Parathyroid adenoma (tissue), 2 donors: Measurements from ENCODE around the gene CAMTA1.

ENCODE experiments used
- H2AFZ ChIP-seq: fragments of 300-600 bp; sonication (generic); one replicate; pipeline ENCODE4 v1.7.0; 2017; ENCODE audit warnings: antibody characterized with exemption, mild to moderate bottlenecking
- H3K27ac ChIP-seq: fragments of 300-600 bp; sonication (generic); one replicate; pipeline ENCODE4 v1.7.0; 2017
- H3K27me3 ChIP-seq: fragments of 300-600 bp; sonication (generic); one replicate; pipeline ENCODE4 v1.7.0; 2017; ENCODE audit warnings: low read length; ENCODE audit not compliant: control insufficient read depth, insufficient read depth
- H3K36me3 ChIP-seq: fragments of 300-600 bp; sonication (generic); one replicate; pipeline ENCODE4 v1.7.0; 2017; ENCODE audit warnings: low read length; ENCODE audit not compliant: control insufficient read depth, insufficient read depth
- H3K4me1 ChIP-seq: fragments of 300-600 bp; sonication (generic); one replicate; pipeline ENCODE4 v1.7.0; 2017; ENCODE audit warnings: control low read depth
- H3K4me2 ChIP-seq: fragments of 300-600 bp; sonication (generic); one replicate; pipeline ENCODE4 v1.7.0; 2017; ENCODE audit warnings: low read length
- H3K4me3 ChIP-seq: fragments of 300-600 bp; sonication (generic); one replicate; pipeline ENCODE4 v1.7.0; 2017; ENCODE audit warnings: low read depth, low read length
- H3K79me2 ChIP-seq: fragments of 300-600 bp; sonication (generic); one replicate; pipeline ENCODE4 v1.7.0; 2017; ENCODE audit warnings: control low read depth
- H3K9ac ChIP-seq: fragments of 300-600 bp; sonication (generic); one replicate; pipeline ENCODE4 v1.7.0; 2017; ENCODE audit warnings: mild to moderate bottlenecking
- H3K9me3 ChIP-seq: fragments of 300-600 bp; sonication (generic); one replicate; pipeline ENCODE4 v1.7.0; 2017; ENCODE audit warnings: low read length; ENCODE audit not compliant: control insufficient read depth
- CTCF ChIP-seq: fragments of 300-600 bp; sonication (generic); IDR thresholded peaks from one replicate; pipeline ENCODE4 v1.7.0; 2017; ENCODE audit warnings: antibody characterized with exemption, mild to moderate bottlenecking
- donor health status: primary hyperparathyroidism.

CAMTA1 gene

GRCh38 chr1:6972399-6972798 is 187.1 kb downstream of the CAMTA1 start:
- Histone ChIP-seq H3K4me1 (no peaks in the 10 kb centered on the region), H3K9ac (no peak overlapping the region), H3K27me3 (no peaks in the 10 kb centered on the region), H3K9me3 (no peaks in the 10 kb centered on the region), H3K4me2 (no peak overlapping the region), H3K79me2 (no peaks in the 10 kb centered on the region), H3K36me3 (no peaks in the 10 kb centered on the region), H2AFZ (no peak overlapping the region), H3K27ac (no peak overlapping the region), H3K4me3 (no peak overlapping the region)
- no peak for TF ChIP-seq CTCF

- Histone ChIP-seq H3K9ac (no peak overlapping the region), H3K27me3 (no peaks in the 10 kb centered on the region), H3K36me3 (no peaks in the 10 kb centered on the region), H2AFZ (no peak overlapping the region), H3K4me3 (no peak overlapping the region), H3K4me1 (no peaks in the 10 kb centered on the region), H3K4me2 (no peak overlapping the region), H3K79me2 (no peaks in the 10 kb centered on the region), H3K9me3 (no peaks in the 10 kb centered on the region), H3K27ac (no peak overlapping the region)
- no peak for TF ChIP-seq CTCF
These were observed 190.2 kb downstream of the CAMTA1 start for GRCh38 chr1:6975331-6976043.

GRCh38 chr1:6976044-6976375 is 190.8 kb downstream of the CAMTA1 start:
- H3K4me1 ChIP-seq, result no peaks in the 10 kb centered on the region
- no peaks in the 10 kb centered on the region for H3K36me3 ChIP-seq
- no peak overlapping the region for H3K4me3 ChIP-seq
- no peaks in the 10 kb centered on the region for H3K79me2 ChIP-seq
- no peak overlapping the region for H3K4me2 ChIP-seq
- no peak overlapping the region for H3K27ac ChIP-seq
- H3K9ac ChIP-seq, result no peak overlapping the region
- no peak overlapping the region for H2AFZ ChIP-seq
- TF ChIP-seq CTCF, result no peak
- no peaks in the 10 kb centered on the region for H3K9me3 ChIP-seq
- H3K27me3 ChIP-seq, result no peaks in the 10 kb centered on the region

- Histone ChIP-seq H3K27me3 (no peaks in the 10 kb centered on the region), H3K4me2 (no peak overlapping the region), H3K27ac (no peak overlapping the region), H3K9me3 (no peaks in the 10 kb centered on the region), H3K4me1 (no peaks in the 10 kb centered on the region), H2AFZ (no peak overlapping the region), H3K4me3 (no peak overlapping the region), H3K36me3 (no peaks in the 10 kb centered on the region), H3K9ac (no peak overlapping the region), H3K79me2 (no peaks in the 10 kb centered on the region)
- no peak for TF ChIP-seq CTCF
These were observed 193.9 kb downstream of the CAMTA1 start for GRCh38 chr1:6979003-6979613.

- no peaks in the 10 kb centered on the region for H3K36me3 ChIP-seq
These were observed 196.3 kb downstream of the CAMTA1 start for GRCh38 chr1:6981595-6981994.

More at GRCh38 chr1:6981595-6981994, 196.3 kb downstream of the CAMTA1 start:
- Histone ChIP-seq H3K4me3 (no peak overlapping the region), H3K4me2 (no peak overlapping the region), H3K9ac (no peak overlapping the region), H2AFZ (no peak overlapping the region), H3K4me1 (no peaks in the 10 kb centered on the region), H3K27ac (no peak overlapping the region), H3K79me2 (no peaks in the 10 kb centered on the region), H3K27me3 (no peaks in the 10 kb centered on the region), H3K9me3 (no peaks in the 10 kb centered on the region)
- TF ChIP-seq CTCF, result no peak
